DND-41 (cell line): ENCODE data around the gene PLA2G4A.
A peak's percentile ranks its signal among the peaks of the same experiment; 100 is the strongest.

Experiments
- ATAC-seq: fragments of 200-7000 bp; cut with Tn5 transposase; 3 replicates; pipeline ENCODE4 v1.9.1; 2021; ENCODE audit warnings: low read depth; ENCODE audit not compliant: insufficient read depth
- DNase-seq: peaks from one replicate; pipeline ENCODE4 v3.0.0-alpha.2; 2020
- H2AFZ ChIP-seq: 2 replicates; pipeline ENCODE4 v1.6.0; 2012; ENCODE audit warnings: low read depth, low read length
- H3K27ac ChIP-seq: 2 replicates; pipeline ENCODE4 v1.5.1; 2012; ENCODE audit warnings: low read length, inconsistent platforms
- H3K27me3 ChIP-seq: fragments of 200-600 bp; sonication (generic); 2 replicates; pipeline ENCODE4 v1.6.0; 2012; ENCODE audit warnings: low read length, mild to moderate bottlenecking, inconsistent platforms; ENCODE audit not compliant: insufficient read depth, poor library complexity
- H3K36me3 ChIP-seq: 2 replicates; pipeline ENCODE4 v1.5.1; 2012; ENCODE audit warnings: low read length, inconsistent platforms; ENCODE audit not compliant: insufficient read depth
- H3K4me1 ChIP-seq: 2 replicates; pipeline ENCODE4 v1.5.1; 2012; ENCODE audit warnings: mild to moderate bottlenecking, low read length; ENCODE audit not compliant: insufficient read depth
- H3K4me2 ChIP-seq: 2 replicates; pipeline ENCODE4 v1.6.0; 2012; ENCODE audit warnings: mild to moderate bottlenecking, moderate library complexity, low read length, inconsistent platforms; ENCODE audit not compliant: insufficient read depth
- H3K4me3 ChIP-seq, 2 experiments: fragments of 200-600 bp in 1 of 2; shearing (Covaris generic) in 1 of 2; 2 replicates each; pipeline ENCODE4 v1.5.1; 2012 to 2016; ENCODE audit warnings: inconsistent platforms in 2 of 2, low read length in 2 of 2, mild to moderate bottlenecking in 2 of 2, low read depth in 1 of 2, moderate library complexity in 1 of 2
- H3K79me2 ChIP-seq: 2 replicates; pipeline ENCODE4 v1.6.0; 2012; ENCODE audit warnings: low read length, inconsistent platforms; ENCODE audit not compliant: insufficient read depth
- H3K9ac ChIP-seq: 2 replicates; pipeline ENCODE4 v1.6.0; 2012; ENCODE audit warnings: low read depth, mild to moderate bottlenecking, inconsistent platforms, low read length, moderate library complexity
- H3K9me3 ChIP-seq: 2 replicates; pipeline ENCODE4 v1.5.1; 2012; ENCODE audit warnings: low read length, moderate library complexity, mild to moderate bottlenecking, inconsistent platforms; ENCODE audit not compliant: insufficient read depth, severe bottlenecking
- H4K20me1 ChIP-seq: 2 replicates; pipeline ENCODE4 v1.6.0; 2012; ENCODE audit warnings: low read length; ENCODE audit not compliant: insufficient read depth
- CTCF ChIP-seq: IDR thresholded peaks from 2 replicates; pipeline ENCODE4 v1.5.1; 2012; ENCODE audit warnings: borderline replicate concordance, low read length, moderate library complexity, mild to moderate bottlenecking; ENCODE audit not compliant: poor library complexity, severe bottlenecking; ENCODE audit errors: extremely low read depth
- EZH2 ChIP-seq: IDR thresholded peaks from 3 replicates; pipeline ENCODE4 v1.6.1; 2012; ENCODE audit warnings: borderline replicate concordance, low read depth, mild to moderate bottlenecking, moderate library complexity, low read length, inconsistent platforms; ENCODE audit not compliant: severe bottlenecking

Gene PLA2G4A

DNA sequence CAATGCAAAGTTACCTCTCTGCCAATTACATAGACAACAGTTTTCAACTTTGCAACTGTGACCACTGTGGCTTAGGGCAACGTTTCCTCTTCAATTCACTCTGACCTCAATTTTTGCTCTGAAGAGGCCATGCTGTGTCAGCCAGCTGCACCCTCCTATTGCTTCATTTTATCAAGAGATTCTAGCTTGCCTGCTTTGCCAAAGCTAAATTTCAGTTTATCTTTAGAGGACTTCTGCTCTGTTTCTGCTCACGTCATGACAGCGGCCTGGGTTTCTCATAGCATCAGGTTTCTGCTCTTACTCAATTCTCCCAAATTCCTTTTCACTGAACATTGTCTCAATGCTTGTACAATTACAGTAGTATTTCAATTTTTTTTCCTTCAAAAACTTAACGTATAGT, 154.6 kb downstream of the PLA2G4A start:
- ATAC-seq (no peak), DNase-seq (no peak)
- Histone ChIP-seq H3K9me3 (no peaks in the 10 kb centered on the region), H3K4me3 (no peak overlapping the region), H3K79me2 (no peaks in the 10 kb centered on the region), H3K4me1 (no peaks in the 10 kb centered on the region), H3K9ac (no peak overlapping the region), H3K27ac (no peak overlapping the region), H2AFZ (no peak overlapping the region), H4K20me1 (no peaks in the 10 kb centered on the region), H3K27me3 (no peaks in the 10 kb centered on the region), H3K4me2 (no peak overlapping the region), H3K36me3 (no peaks in the 10 kb centered on the region)
- TF ChIP-seq CTCF (no peak), EZH2 (no peak)

GRCh38 chr1:186984959-186985358, 156.2 kb downstream of the PLA2G4A start:
- ATAC-seq (no peak), DNase-seq (no peak)
- H3K27me3 ChIP-seq = no peaks in the 10 kb centered on the region
- H3K4me1 ChIP-seq = no peaks in the 10 kb centered on the region
- H3K27ac ChIP-seq = no peak overlapping the region
- H3K79me2 ChIP-seq = no peaks in the 10 kb centered on the region
- H3K4me2 ChIP-seq = no peak overlapping the region
- H3K9ac ChIP-seq = no peak overlapping the region
- no peak overlapping the region for H3K4me3 ChIP-seq
- no peaks in the 10 kb centered on the region for H3K9me3 ChIP-seq
- no peaks in the 10 kb centered on the region for H3K36me3 ChIP-seq
- H2AFZ ChIP-seq = no peak overlapping the region
- TF ChIP-seq EZH2 (no peak), CTCF (no peak)
- H4K20me1 ChIP-seq = no peaks in the 10 kb centered on the region

- no peak for DNase-seq
- H2AFZ ChIP-seq = no peak overlapping the region
- ATAC-seq = peak; percentile 75
Measured at GRCh38 chr1:186985889-186986491, 157.2 kb downstream of the PLA2G4A start.

More at GRCh38 chr1:186985889-186986491, 157.2 kb downstream of the PLA2G4A start:
- H3K79me2 ChIP-seq = no peaks in the 10 kb centered on the region
- H4K20me1 ChIP-seq = no peaks in the 10 kb centered on the region
- no peaks in the 10 kb centered on the region for H3K4me1 ChIP-seq
- TF ChIP-seq EZH2 = no peak
- TF ChIP-seq CTCF = peak; percentile 78
- H3K9me3 ChIP-seq = no peaks in the 10 kb centered on the region
- H3K9ac ChIP-seq = no peak overlapping the region
- no peaks in the 10 kb centered on the region for H3K36me3 ChIP-seq
- H3K4me2 ChIP-seq = no peak overlapping the region
- no peaks in the 10 kb centered on the region for H3K27me3 ChIP-seq
- no peak overlapping the region for H3K4me3 ChIP-seq
- no peak overlapping the region for H3K27ac ChIP-seq
